IMR-90 (cell line): ENCODE results near the gene NFE2L1. TPM values are rescaled to one million over a fixed set of nuclear protein-coding genes. Genes with fewer than 3 reads are reported as not detected.

Source experiments
- ATAC-seq: fragments of 200-7000 bp; cut with Tn5 transposase; 2 replicates; pipeline ENCODE4 v1.9.1; 2020; ENCODE audit warnings: low read depth, mild to moderate bottlenecking, moderate library complexity
- BruUV-seq: library from RNA; stranded (reverse); fragments of 400-500 nt; replicated peaks from 2 replicates; lab custom pipeline; 2021; lab: Mats Ljungman, UMichigan
- CTCF ChIA-PET: fragments of 300-600 bp; formaldehyde crosslinking; extraction: SDS; loops from one replicate; lab custom pipeline; 2021; ENCODE audit warnings: antibody characterized with exemption; lab: Yijun Ruan, JAX
- POLR2A ChIA-PET: fragments of 300-600 bp; sonication (Branson Sonifier 250); formaldehyde crosslinking; loops from one replicate; lab custom pipeline; 2022; ENCODE audit warnings: antibody characterized with exemption; ENCODE audit not compliant: unreplicated experiment; lab: Charles Lee
- DNase-seq: peaks from one replicate; pipeline ENCODE4 v3.0.0; 2013
- H2AFZ ChIP-seq: replicated peaks from 2 replicates; pipeline ENCODE3; 2013; ENCODE audit warnings: low read length, mild to moderate bottlenecking; ENCODE audit not compliant: poor library complexity
- H2AK5ac ChIP-seq: 2 replicates; pipeline ENCODE4 v1.6.1; 2013; ENCODE audit warnings: low read depth, low read length, inconsistent platforms
- H2AK9ac ChIP-seq: replicated peaks from 2 replicates; pipeline ENCODE3; 2013; ENCODE audit warnings: mild to moderate bottlenecking, low read depth, low read length, moderate library complexity; ENCODE audit not compliant: poor library complexity
- H2BK120ac ChIP-seq: 2 replicates; pipeline ENCODE4 v1.6.1; 2013; ENCODE audit warnings: low read depth, low read length, inconsistent platforms
- H2BK15ac ChIP-seq: 3 replicates; pipeline ENCODE4 v1.6.1; 2013; ENCODE audit warnings: low read depth, low read length, inconsistent platforms
- H2BK20ac ChIP-seq: 2 replicates; pipeline ENCODE4 v1.6.1; 2013; ENCODE audit warnings: low read depth, mild to moderate bottlenecking, inconsistent platforms, low read length, moderate library complexity
- H2BK5ac ChIP-seq: 2 replicates; pipeline ENCODE4 v1.6.1; 2013; ENCODE audit warnings: mild to moderate bottlenecking, low read depth, low read length, inconsistent platforms; ENCODE audit not compliant: poor library complexity, severe bottlenecking
- H3K14ac ChIP-seq: replicated peaks from 2 replicates; pipeline ENCODE4 v1.6.1; 2013; ENCODE audit warnings: low read depth, low read length, inconsistent platforms
- H3K18ac ChIP-seq: 2 replicates; pipeline ENCODE4 v1.6.1; 2013; ENCODE audit warnings: low read depth, low read length, control low read depth
- H3K23ac ChIP-seq: 2 replicates; pipeline ENCODE4 v1.6.1; 2013; ENCODE audit warnings: low read depth, low read length, inconsistent platforms
- H3K27ac ChIP-seq: 2 replicates; pipeline ENCODE4 v1.5.1; 2013; ENCODE audit warnings: mild to moderate bottlenecking, control low read depth, low read length; ENCODE audit not compliant: insufficient read depth
- H3K27me3 ChIP-seq: 2 replicates; pipeline ENCODE4 v1.6.1; 2013; ENCODE audit warnings: low read length; ENCODE audit not compliant: control insufficient read depth, insufficient read depth
- H3K36me3 ChIP-seq: 2 replicates; pipeline ENCODE4 v1.6.1; 2013; ENCODE audit warnings: low read length, mixed read lengths; ENCODE audit not compliant: control insufficient read depth, insufficient read depth
- H3K4ac ChIP-seq: 2 replicates; pipeline ENCODE4 v1.6.1; 2013; ENCODE audit warnings: low read depth, low read length, inconsistent platforms
- H3K4me1 ChIP-seq: 2 replicates; pipeline ENCODE4 v1.6.1; 2013; ENCODE audit warnings: low read length, mixed read lengths; ENCODE audit not compliant: control insufficient read depth, insufficient read depth
- H3K4me2 ChIP-seq: 2 replicates; pipeline ENCODE4 v1.6.1; 2013; ENCODE audit warnings: low read depth, mild to moderate bottlenecking, control low read depth, low read length, moderate library complexity
- H3K4me3 ChIP-seq: 2 replicates; pipeline ENCODE4 v1.5.1; 2013; ENCODE audit warnings: low read depth, mild to moderate bottlenecking, control low read depth, low read length, moderate library complexity; ENCODE audit not compliant: insufficient read depth
- H3K56ac ChIP-seq: 2 replicates; pipeline ENCODE4 v1.6.1; 2013; ENCODE audit warnings: low read length, inconsistent platforms; ENCODE audit not compliant: insufficient read depth; ENCODE audit errors: extremely low read depth
- H3K79me1 ChIP-seq, 2 experiments: 2 replicates each; pipeline ENCODE4 v1.6.1; 2013; ENCODE audit warnings: low read length in 2 of 2, inconsistent platforms in 1 of 2, low read depth in 1 of 2
- H3K9ac ChIP-seq: 2 replicates; pipeline ENCODE4 v1.6.1; 2013; ENCODE audit warnings: low read depth, low read length, control low read depth
- H3K9me1 ChIP-seq: 2 replicates; pipeline ENCODE4 v1.6.1; 2013; ENCODE audit warnings: low read length, inconsistent platforms; ENCODE audit not compliant: insufficient read depth
- H3K9me3 ChIP-seq: 2 replicates; pipeline ENCODE4 v1.6.1; 2013; ENCODE audit warnings: low read length; ENCODE audit not compliant: control insufficient read depth, insufficient read depth
- H4K20me1 ChIP-seq: 2 replicates; pipeline ENCODE4 v1.6.1; 2013; ENCODE audit warnings: low read length, inconsistent platforms; ENCODE audit not compliant: insufficient read depth
- H4K5ac ChIP-seq: 2 replicates; pipeline ENCODE4 v1.6.1; 2013; ENCODE audit warnings: mild to moderate bottlenecking, low read depth, low read length, control low read depth
- H4K8ac ChIP-seq, 2 experiments: 2 replicates each; pipeline ENCODE4 v1.6.1; 2013; ENCODE audit warnings: low read depth in 2 of 2, low read length in 2 of 2, control low read depth in 1 of 2, inconsistent platforms in 1 of 2
- H4K91ac ChIP-seq: 2 replicates; pipeline ENCODE4 v1.6.1; 2013; ENCODE audit warnings: low read depth, low read length, inconsistent platforms; ENCODE audit not compliant: insufficient read depth
- POLR2A ChIP-seq: IDR thresholded peaks from 2 replicates; pipeline ENCODE4 v1.6.1; 2012; ENCODE audit warnings: mild to moderate bottlenecking, low read depth, low read length
- RCOR1 ChIP-seq: IDR thresholded peaks from 2 replicates; pipeline ENCODE4 v1.6.1; 2012; ENCODE audit warnings: mild to moderate bottlenecking, low read length, improper control_type of control experiment; ENCODE audit not compliant: insufficient replicate concordance
- WGBS, 2 experiments: methylation state at CpG; one replicate each; pipeline versions ENCODE4 v1.1.5 to v1.1.7; 2013; ENCODE audit warnings: missing lambda C conversion rate in 2 of 2; ENCODE audit not compliant: insufficient read length in 1 of 2; ENCODE audit errors: extremely low coverage in 2 of 2; 5-methylcytosine and 5-hydroxymethylcytosine counted together
- dilution Hi-C: fragments of 300-500 bp; cut with HindIII; formaldehyde crosslinking; loops from one replicate; pipeline ENCODE4 v1.14.3; 2018; ENCODE audit warnings: low sequenced_read_pairs; ENCODE audit not compliant: unreplicated experiment
- in situ Hi-C: fragments of 300-500 bp; cut with MboI; formaldehyde crosslinking; loops from 3 replicates; pipeline ENCODE4 v1.14.3; 2019; ENCODE audit warnings: low sequenced_read_pairs, inconsistent platforms, mixed read lengths
- intact Hi-C: fragments of 100-400 bp; cut with micrococcal nuclease; formaldehyde crosslinking; loops from 2 replicates; pipeline ENCODE4 v1.10.0; 2022
- polyA plus RNA-seq, 3 experiments: library from polyadenylated mRNA; depleted of rRNA; stranded (reverse); fragments of >200 nt; gene quantifications; 2 replicates each; pipeline ENCODE4 v1.2.3, GENCODE V29; 2012; ENCODE audit warnings: low replicate concordance in 1 of 3
- total RNA-seq: library from RNA; depleted of rRNA; stranded (reverse); fragments of >200 nt; gene quantifications from 2 replicates; pipeline ENCODE4 v1.2.3, GENCODE V29; 2012
- TF ChIP-seq, protein P1 (sequence below): fragments of 150-350 bp; IDR thresholded peaks from 2 replicates; pipeline ENCODE4 v1.6.1; 2017; ENCODE audit warnings: mild to moderate bottlenecking, antibody characterized with exemption, low read length, low read depth
- TF ChIP-seq, protein P2 (sequence below): fragments of 150-350 bp; IDR thresholded peaks from 2 replicates; pipeline ENCODE4 v1.6.1; 2016; ENCODE audit warnings: low read depth, mild to moderate bottlenecking, low read length, moderate library complexity, borderline replicate concordance

The NFE2L1 gene
- total and polyA plus RNA-seq, 2 of the 4 experiments (the other 2 are of a cell fraction) = 42.8 to 122 TPM

DNA sequence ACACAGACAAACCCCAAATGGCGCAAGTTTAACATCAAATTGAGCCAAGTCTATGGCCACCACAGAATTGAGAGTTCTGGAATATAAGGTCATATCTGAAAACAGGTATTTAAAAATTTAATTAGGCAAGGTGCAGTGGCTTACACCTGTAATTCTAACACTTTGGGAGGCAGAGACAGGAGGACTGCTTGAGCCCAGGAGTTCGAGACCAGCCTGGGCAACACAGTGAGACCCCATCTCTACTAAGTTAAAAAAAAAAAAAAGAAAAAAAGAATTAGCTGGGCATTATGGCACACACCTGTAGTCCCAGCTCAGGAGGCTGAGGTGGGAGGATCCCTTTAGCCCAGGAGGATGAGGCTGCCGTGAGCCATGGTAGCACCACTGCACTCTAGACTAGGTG, 19.1 kb downstream of the NFE2L1 start:
- peaks cover 36% of the 10 kb centered on the region for H3K36me3 ChIP-seq
- DNase-seq = no peak
- ATAC-seq = no peak
- H3K4me1 ChIP-seq = peaks cover 2% of the 10 kb centered on the region
- H3K4ac ChIP-seq = no peak overlapping the region
- H3K4me3 ChIP-seq = no peak overlapping the region
- no TSS peak for BruUV-seq
- H2BK20ac ChIP-seq = no peak overlapping the region
- no peaks in the 10 kb centered on the region for H3K27me3 ChIP-seq
- H3K27ac ChIP-seq = no peak overlapping the region
- H2AK9ac ChIP-seq = no peak overlapping the region
- H2AFZ ChIP-seq = no peak overlapping the region
- ChIA-PET CTCF (interaction anchor here (0.6 to 1.1 kb wide), 2 partner anchors 13 to 42 kb away, joined by 3 read pairs; no protein-coding TSS in a partner anchor), POLR2A (no interaction called here)
- no peak overlapping the region for H3K18ac ChIP-seq
- H2BK5ac ChIP-seq = no peak overlapping the region
- no peak overlapping the region for H2AK5ac ChIP-seq
- H3K23ac ChIP-seq = no peak overlapping the region
- peaks cover 14 to 52% of the 10 kb centered on the region in 2 experiments for H3K79me1 ChIP-seq
- H4K91ac ChIP-seq = no peak overlapping the region
- intact Hi-C loops (no loop called here), dilution Hi-C loops (no loop called here), in situ Hi-C loops (loop anchor here (5.0 kb wide), 1 partner anchor 35 kb away; no protein-coding TSS in a partner anchor)
- peaks cover 3% of the 10 kb centered on the region for H3K9me1 ChIP-seq
- H4K8ac ChIP-seq = no peak overlapping the region
- WGBS, 2 experiments = no CpG with 5 or more reads among the region's 3 CpGs
- H3K9ac ChIP-seq = no peak overlapping the region
- H3K9me3 ChIP-seq = no peaks in the 10 kb centered on the region
- H3K56ac ChIP-seq = no peak overlapping the region
- H4K5ac ChIP-seq = no peak overlapping the region; the same call in 1 of the 2 replicates
- H2BK120ac ChIP-seq = no peak overlapping the region
- TF ChIP-seq RCOR1 (no peak), POLR2A (no peak)
- TF ChIP-seq, protein P1, sequence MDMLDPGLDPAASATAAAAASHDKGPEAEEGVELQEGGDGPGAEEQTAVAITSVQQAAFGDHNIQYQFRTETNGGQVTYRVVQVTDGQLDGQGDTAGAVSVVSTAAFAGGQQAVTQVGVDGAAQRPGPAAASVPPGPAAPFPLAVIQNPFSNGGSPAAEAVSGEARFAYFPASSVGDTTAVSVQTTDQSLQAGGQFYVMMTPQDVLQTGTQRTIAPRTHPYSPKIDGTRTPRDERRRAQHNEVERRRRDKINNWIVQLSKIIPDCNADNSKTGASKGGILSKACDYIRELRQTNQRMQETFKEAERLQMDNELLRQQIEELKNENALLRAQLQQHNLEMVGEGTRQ = no peak
- TF ChIP-seq, protein P2, sequence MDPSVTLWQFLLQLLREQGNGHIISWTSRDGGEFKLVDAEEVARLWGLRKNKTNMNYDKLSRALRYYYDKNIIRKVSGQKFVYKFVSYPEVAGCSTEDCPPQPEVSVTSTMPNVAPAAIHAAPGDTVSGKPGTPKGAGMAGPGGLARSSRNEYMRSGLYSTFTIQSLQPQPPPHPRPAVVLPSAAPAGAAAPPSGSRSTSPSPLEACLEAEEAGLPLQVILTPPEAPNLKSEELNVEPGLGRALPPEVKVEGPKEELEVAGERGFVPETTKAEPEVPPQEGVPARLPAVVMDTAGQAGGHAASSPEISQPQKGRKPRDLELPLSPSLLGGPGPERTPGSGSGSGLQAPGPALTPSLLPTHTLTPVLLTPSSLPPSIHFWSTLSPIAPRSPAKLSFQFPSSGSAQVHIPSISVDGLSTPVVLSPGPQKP = no peak
- H4K20me1 ChIP-seq = peaks cover 5% of the 10 kb centered on the region; the same call in 1 of the 2 replicates
- no peak overlapping the region for H2BK15ac ChIP-seq
- H3K4me2 ChIP-seq = no peak overlapping the region
- H3K14ac ChIP-seq = no peak overlapping the region
